K562 (cell line): ENCODE measurements around the gene PRR19. TPM values are rescaled to one million over a fixed set of nuclear protein-coding genes. Genes with fewer than 3 reads are reported as not detected.

ENCODE experiments used
- CEBPZ ChIP-seq: fragments of 150-350 bp; IDR thresholded peaks from 2 replicates; pipeline ENCODE4 v1.6.1; 2014; ENCODE audit warnings: low read depth, mild to moderate bottlenecking, low read length, borderline replicate concordance
- HDAC1 ChIP-seq, 2 experiments: fragments of 450-650 bp; IDR thresholded peaks; 2 replicates each; pipeline ENCODE4 v1.6.1; 2016 to 2017; ENCODE audit warnings: inconsistent platforms in 1 of 2, mild to moderate bottlenecking in 1 of 2, moderate library complexity in 1 of 2
- HDAC8 ChIP-seq: fragments of 450-650 bp; IDR thresholded peaks from 2 replicates; pipeline ENCODE4 v1.6.1; 2016; ENCODE audit warnings: mild to moderate bottlenecking, missing genetic modification characterization, moderate library complexity, missing compliant biosample characterization
- PCBP1 ChIP-seq: fragments of 200-400 bp; formaldehyde crosslinking; IDR thresholded peaks from 2 replicates; pipeline ENCODE4 v1.6.1; 2018; ENCODE audit warnings: mild to moderate bottlenecking, low read depth, low read length; ENCODE audit not compliant: poor library complexity, severe bottlenecking
- REST ChIP-seq, 2 experiments: fragments of 450-650 bp; formaldehyde crosslinking in 1 of 2; IDR thresholded peaks; 2 replicates each; pipeline versions ENCODE4 v1.4.0 to v1.6.1; 2014 to 2020; ENCODE audit warnings: mild to moderate bottlenecking in 2 of 2, borderline replicate concordance in 1 of 2, low read depth in 1 of 2
- RREB1 ChIP-seq: fragments of 250-450 bp; sonication (Bioruptor Pico); IDR thresholded peaks from 2 replicates; pipeline ENCODE4 v1.4.0; 2020
- ZNF717 ChIP-seq: fragments of 250-450 bp; sonication (Bioruptor Pico); IDR thresholded peaks from 2 replicates; pipeline ENCODE4 v1.5.0; 2021
- polyA plus RNA-seq, 8 experiments: library from polyadenylated mRNA; depleted of rRNA in 4 of 8; stranded (reverse) in 5 of 8; unstranded in 3 of 8; fragments of >200 nt; fragmentation: Nextera tagmentation in 2 of 8; fragmentation: Illumina TruSeq in 1 of 8; extraction: Ambion mirVana in 2 of 8; extraction: Trizol in 1 of 8; gene quantifications; 2 replicates each; pipeline versions ENCODE4 v1.2.1 to v1.2.3, GENCODE V29; 2011 to 2014; ENCODE audit warnings: inconsistent platforms in 1 of 8, missing spikeins in 1 of 8
- total RNA-seq, 7 experiments: library from RNA; depleted of rRNA in 6 of 7; stranded (reverse); fragments of >200 nt in 6 of 7; fragmentation: Illumina TruSeq in 2 of 7; extraction: Trizol in 2 of 7; gene quantifications; 2 replicates each; pipeline versions ENCODE4 v1.2.1 to v1.2.3, GENCODE V29; 2011 to 2021; ENCODE audit warnings: low replicate concordance in 1 of 7

PRR19 gene
- total and polyA plus RNA-seq, 9 of the 15 experiments (the other 6 are each of a cell fraction or from before 2014, with no cell fraction given), result 0.10 to 1.6 (median 0.54) TPM

- no peak for TF ChIP-seq RREB1 (CRISPR knock-in tag)
- peak in 1 of 2 experiments; percentile 74; a peak in 2 of 4 replicates for TF ChIP-seq HDAC1 (IDR thresholded peaks at IDR 0.05)
- no peak for TF ChIP-seq CEBPZ
- no peak for TF ChIP-seq ZNF717 (CRISPR knock-in tag)
- peak; percentile 69 for TF ChIP-seq HDAC8
- TF ChIP-seq REST (IDR thresholded peaks at IDR 0.05; ENCODE audit: borderline replicate concordance), result peak; percentile 98
- peak; percentile 96 for TF ChIP-seq REST (CRISPR knock-in tag; IDR thresholded peaks at IDR 0.05; ENCODE audit: low read depth)
- peak; percentile 37 for TF ChIP-seq PCBP1
- TF ChIP-seq, all 486 proteins: peak for 69
These were observed 11.3 kb downstream of the PRR19 start, which contains the start of gene TMEM145 (continued) for GRCh38 chr19:42313096-42313839.
